Activated CD4-positive, alpha-beta memory T cell treated with anti-CD3 and anti-CD28 coated beads, Interleukin-2, amount 10 ng/mL, durations not matched to agents 7 days and 5 days (primary cell): ENCODE measurements around the gene PANX2. TPM values are rescaled to one million over a fixed set of nuclear protein-coding genes. Genes with fewer than 3 reads are reported as not detected.
A peak's percentile ranks its signal among the peaks of the same experiment; 100 is the strongest.
"Not testable (repeated sequence)": the region's sequence is repeated elsewhere in the genome, so short reads cannot be mapped to it uniquely, and the experiment has no call there.

Source experiments
- CTCF ChIA-PET: fragments of 350-600 bp; sonication (Branson Sonifier 250); formaldehyde crosslinking; loops from one replicate; lab custom pipeline; 2021; ENCODE audit warnings: antibody characterized with exemption, inconsistent platforms; lab: Charles Lee
- POLR2A ChIA-PET: fragments of 350-600 bp; sonication (Branson Sonifier 250); formaldehyde crosslinking; loops from one replicate; lab custom pipeline; 2021; ENCODE audit warnings: antibody characterized with exemption; lab: Charles Lee
- DNase-seq: peaks from one replicate; pipeline ENCODE4 v3.0.0-alpha.2; 2020
- H3K27ac Mint-ChIP-seq: one replicate; pipeline ENCODE4 v1.8.0; 2021; ENCODE audit warnings: mild to moderate bottlenecking, mixed read lengths
- H3K27me3 Mint-ChIP-seq: one replicate; pipeline ENCODE4 v1.8.0; 2021; ENCODE audit warnings: mixed read lengths
- H3K36me3 Mint-ChIP-seq: one replicate; pipeline ENCODE4 v1.8.0; 2021; ENCODE audit warnings: low read depth, mixed read lengths
- H3K4me1 Mint-ChIP-seq: one replicate; pipeline ENCODE4 v1.8.0; 2021; ENCODE audit warnings: mixed read lengths
- H3K4me3 Mint-ChIP-seq: one replicate; pipeline ENCODE4 v1.8.0; 2021; ENCODE audit warnings: mild to moderate bottlenecking, mixed read lengths
- H3K9me3 Mint-ChIP-seq: one replicate; pipeline ENCODE4 v1.8.0; 2021; ENCODE audit warnings: mixed read lengths
- total RNA-seq, 2 experiments: library from RNA; stranded (reverse); gene quantifications; one replicate each; pipeline ENCODE4 v1.2.3, GENCODE V29; 2021

PANX2 gene
- total RNA-seq, 2 experiments from 2014 or later, result 0.83 to 0.88 TPM

GRCh38 chr22:50204998-50205397 is 34.5 kb downstream of the PANX2 start:
- H3K4me3 Mint-ChIP-seq, DNase-seq, CTCF ChIA-PET, H3K9me3 Mint-ChIP-seq, H3K27ac Mint-ChIP-seq, H3K27me3 Mint-ChIP-seq: not testable (repeated sequence)
- Mint-ChIP-seq H3K36me3 (peaks cover 20% of the 10 kb centered on the region), H3K4me1 (peaks cover 26% of the 10 kb centered on the region)
- POLR2A ChIA-PET, result interaction anchor here (1.4 kb wide), 1 partner anchor 15 kb away, joined by 4 read pairs; no protein-coding TSS in a partner anchor

- DNase-seq, result no peak
- H3K9me3 Mint-ChIP-seq, result no peaks in the 10 kb centered on the region
- CTCF ChIA-PET, result interaction anchor here (1.5 to 1.8 kb wide), 3 partner anchors 14 to 58 kb away, joined by 3 to 9 read pairs (median 4); no protein-coding TSS in a partner anchor
- POLR2A ChIA-PET, result interaction anchor here (1.0 to 1.5 kb wide), 4 partner anchors 13 to 19 kb away, joined by 3 to 10 read pairs (median 4); no protein-coding TSS in a partner anchor
- H3K4me3 Mint-ChIP-seq, result no peak overlapping the region
- peaks cover 26% of the 10 kb centered on the region for H3K4me1 Mint-ChIP-seq
- no peaks in the 10 kb centered on the region for H3K27me3 Mint-ChIP-seq
- H3K36me3 Mint-ChIP-seq, result peaks cover 20% of the 10 kb centered on the region
- no peak overlapping the region for H3K27ac Mint-ChIP-seq
Measured at GRCh38 chr22:50205781-50206569, 35.4 kb downstream of the PANX2 start.

GRCh38 chr22:50206599-50206998 is 36.1 kb downstream of the PANX2 start:
- Mint-ChIP-seq H3K4me1 (peaks cover 26% of the 10 kb centered on the region), H3K27ac (no peak overlapping the region), H3K27me3 (no peaks in the 10 kb centered on the region), H3K9me3 (no peaks in the 10 kb centered on the region), H3K4me3 (no peak overlapping the region), H3K36me3 (peaks cover 20% of the 10 kb centered on the region)
- CTCF ChIA-PET, result interaction anchor here (1.5 to 1.8 kb wide), 3 partner anchors 15 to 58 kb away, joined by 3 to 9 read pairs (median 4); no protein-coding TSS in a partner anchor
- POLR2A ChIA-PET, result interaction anchor here (1.0 to 1.5 kb wide), 3 partner anchors 14 to 20 kb away, joined by 3 to 10 read pairs (median 3); no protein-coding TSS in a partner anchor
- no peak for DNase-seq

- no peak overlapping the region for H3K4me3 Mint-ChIP-seq
- peaks cover 23% of the 10 kb centered on the region for H3K36me3 Mint-ChIP-seq
- no peak overlapping the region for H3K27ac Mint-ChIP-seq
- POLR2A ChIA-PET, result interaction anchor here (1.0 to 1.5 kb wide), 3 partner anchors 15 to 17 kb away, joined by 3 to 10 read pairs (median 4); no protein-coding TSS in a partner anchor
- H3K27me3 Mint-ChIP-seq, result no peaks in the 10 kb centered on the region
- DNase-seq, result no peak
- H3K4me1 Mint-ChIP-seq, result peaks cover 18% of the 10 kb centered on the region
- H3K9me3 Mint-ChIP-seq, result no peaks in the 10 kb centered on the region
- CTCF ChIA-PET, result interaction anchor here (0.6 to 2.1 kb wide), 7 partner anchors 16 to 128 kb away, joined by 3 to 15 read pairs (median 4); no protein-coding TSS in a partner anchor
Measured at GRCh38 chr22:50207383-50208140, 37.0 kb downstream of the PANX2 start.

GRCh38 chr22:50208430-50208938 is 38.0 kb downstream of the PANX2 start:
- H3K27ac Mint-ChIP-seq, result no peak overlapping the region
- peaks cover 13% of the 10 kb centered on the region for H3K4me1 Mint-ChIP-seq
- no peak for DNase-seq
- no peak overlapping the region for H3K4me3 Mint-ChIP-seq
- no peaks in the 10 kb centered on the region for H3K27me3 Mint-ChIP-seq
- POLR2A ChIA-PET, result interaction anchor here (1.2 to 1.6 kb wide), 2 partner anchors 18 to 21 kb away, joined by 4 read pairs; no protein-coding TSS in a partner anchor
- no peaks in the 10 kb centered on the region for H3K9me3 Mint-ChIP-seq
- CTCF ChIA-PET, result interaction anchor here (0.6 to 2.1 kb wide), 6 partner anchors 21 to 412 kb away, joined by 3 to 15 read pairs (median 3); no protein-coding TSS in a partner anchor
- peaks cover 28% of the 10 kb centered on the region for H3K36me3 Mint-ChIP-seq

- POLR2A ChIA-PET, result interaction anchor here (1.2 to 1.6 kb wide), 2 partner anchors 18 to 22 kb away, joined by 4 read pairs; no protein-coding TSS in a partner anchor
Measured at GRCh38 chr22:50208939-50209892, 38.7 kb downstream of the PANX2 start.

GRCh38 chr22:50209893-50210292 is 39.4 kb downstream of the PANX2 start:
- ChIA-PET POLR2A (no interaction called here), CTCF (interaction anchor here (1.4 to 2.1 kb wide), 2 partner anchors 61 to 411 kb away, joined by 3 to 15 read pairs; no protein-coding TSS in a partner anchor)
- Mint-ChIP-seq H3K9me3 (no peaks in the 10 kb centered on the region), H3K4me1 (peaks cover 8% of the 10 kb centered on the region), H3K4me3 (no peak overlapping the region), H3K27ac (peak overlapping the region; percentile 1), H3K27me3 (no peaks in the 10 kb centered on the region), H3K36me3 (peaks cover 32% of the 10 kb centered on the region)
- peak; percentile 78 for DNase-seq

More at GRCh38 chr22:50208939-50209892, 38.7 kb downstream of the PANX2 start:
- Mint-ChIP-seq H3K27ac (peak overlapping the region; percentile 1), H3K4me1 (peaks cover 9% of the 10 kb centered on the region), H3K4me3 (no peak overlapping the region), H3K27me3 (no peaks in the 10 kb centered on the region), H3K36me3 (peaks cover 29% of the 10 kb centered on the region), H3K9me3 (no peaks in the 10 kb centered on the region)
- DNase-seq, result no peak
- CTCF ChIA-PET, result interaction anchor here (0.6 to 2.1 kb wide), 6 partner anchors 22 to 412 kb away, joined by 3 to 15 read pairs (median 3); no protein-coding TSS in a partner anchor

- Mint-ChIP-seq H3K4me3 (no peak overlapping the region), H3K36me3 (peaks cover 36% of the 10 kb centered on the region), H3K4me1 (peaks cover 5% of the 10 kb centered on the region), H3K9me3 (no peaks in the 10 kb centered on the region), H3K27ac (no peak overlapping the region), H3K27me3 (no peaks in the 10 kb centered on the region)
- POLR2A ChIA-PET, result interaction anchor here (0.9 to 1.4 kb wide), 2 partner anchors 19 to 61 kb away, joined by 3 to 5 read pairs; no protein-coding TSS in a partner anchor
- CTCF ChIA-PET, result interaction anchor here (2.2 kb wide), 1 partner anchor 62 kb away, joined by 18 read pairs; no protein-coding TSS in a partner anchor
- DNase-seq, result no peak
Measured at GRCh38 chr22:50210378-50211139, 40.0 kb downstream of the PANX2 start.

GRCh38 chr22:50211147-50211546 is 40.6 kb downstream of the PANX2 start:
- POLR2A ChIA-PET, result interaction anchor here (0.9 to 1.4 kb wide), 2 partner anchors 20 to 62 kb away, joined by 3 to 5 read pairs; no protein-coding TSS in a partner anchor
- CTCF ChIA-PET, result interaction anchor here (2.2 kb wide), 1 partner anchor 62 kb away, joined by 18 read pairs; no protein-coding TSS in a partner anchor
- Mint-ChIP-seq H3K36me3 (peaks cover 42% of the 10 kb centered on the region), H3K27ac (no peak overlapping the region), H3K27me3 (no peaks in the 10 kb centered on the region), H3K4me1 (peaks cover 5% of the 10 kb centered on the region), H3K4me3 (no peak overlapping the region), H3K9me3 (no peaks in the 10 kb centered on the region)
- DNase-seq, result no peak

- peaks cover 3% of the 10 kb centered on the region for H3K4me1 Mint-ChIP-seq
- ChIA-PET CTCF (interaction anchor here (0.6 to 1.0 kb wide), 2 partner anchors 65 to 211 kb away, joined by 3 to 6 read pairs; no protein-coding TSS in a partner anchor), POLR2A (interaction anchor here (0.7 kb wide), 1 partner anchor 22 kb away, joined by 3 read pairs; no protein-coding TSS in a partner anchor)
- no peak overlapping the region for H3K27ac Mint-ChIP-seq
- H3K36me3 Mint-ChIP-seq, result peaks cover 50% of the 10 kb centered on the region
- no peaks in the 10 kb centered on the region for H3K27me3 Mint-ChIP-seq
- no peak for DNase-seq
- no peaks in the 10 kb centered on the region for H3K9me3 Mint-ChIP-seq
- H3K4me3 Mint-ChIP-seq, result no peak overlapping the region
Measured at GRCh38 chr22:50213263-50213662, 42.7 kb downstream of the PANX2 start.
